HG03039 (cell line): ENCODE results near the gene AGTRAP.

ENCODE experiments used
- ATAC-seq: cut with Tn5 transposase; IDR thresholded peaks from one replicate; pipeline ENCODE4 v1.9.1; 2021; ENCODE audit warnings: mild to moderate bottlenecking, moderate library complexity; ENCODE audit not compliant: unreplicated experiment

The AGTRAP gene

DNA sequence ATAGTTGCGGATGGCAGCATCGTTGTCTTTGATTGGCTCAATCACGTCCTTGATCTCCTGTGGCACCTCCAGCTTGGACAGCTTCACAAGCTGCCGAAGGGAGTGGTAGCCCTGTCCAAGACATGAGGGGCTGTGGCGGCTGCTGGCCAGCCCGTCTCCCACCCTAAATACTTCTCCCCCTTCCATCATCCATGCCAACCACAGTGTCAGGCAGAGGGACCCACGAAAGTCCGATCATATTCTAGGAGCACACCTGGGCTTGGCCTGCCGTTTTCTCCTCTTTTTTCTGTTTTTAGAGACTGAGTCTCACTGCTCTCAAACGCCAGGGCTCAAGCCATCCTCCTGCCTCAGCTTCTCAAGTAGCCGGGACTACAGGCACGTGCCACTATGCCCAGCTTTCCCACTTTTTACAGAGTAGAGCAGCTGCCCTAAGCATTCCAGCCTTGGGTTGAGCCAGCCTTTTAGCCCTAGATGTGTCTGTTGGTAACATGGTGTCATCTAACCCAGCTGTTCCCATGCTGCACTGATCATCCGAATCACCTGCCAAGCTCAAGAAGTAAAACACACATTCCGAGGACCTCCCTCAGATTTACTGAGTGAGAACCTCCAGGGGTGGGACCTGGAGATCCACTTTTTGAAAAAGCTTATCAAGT, 59.4 kb downstream of the AGTRAP start:
- ATAC-seq = no peak

DNA sequence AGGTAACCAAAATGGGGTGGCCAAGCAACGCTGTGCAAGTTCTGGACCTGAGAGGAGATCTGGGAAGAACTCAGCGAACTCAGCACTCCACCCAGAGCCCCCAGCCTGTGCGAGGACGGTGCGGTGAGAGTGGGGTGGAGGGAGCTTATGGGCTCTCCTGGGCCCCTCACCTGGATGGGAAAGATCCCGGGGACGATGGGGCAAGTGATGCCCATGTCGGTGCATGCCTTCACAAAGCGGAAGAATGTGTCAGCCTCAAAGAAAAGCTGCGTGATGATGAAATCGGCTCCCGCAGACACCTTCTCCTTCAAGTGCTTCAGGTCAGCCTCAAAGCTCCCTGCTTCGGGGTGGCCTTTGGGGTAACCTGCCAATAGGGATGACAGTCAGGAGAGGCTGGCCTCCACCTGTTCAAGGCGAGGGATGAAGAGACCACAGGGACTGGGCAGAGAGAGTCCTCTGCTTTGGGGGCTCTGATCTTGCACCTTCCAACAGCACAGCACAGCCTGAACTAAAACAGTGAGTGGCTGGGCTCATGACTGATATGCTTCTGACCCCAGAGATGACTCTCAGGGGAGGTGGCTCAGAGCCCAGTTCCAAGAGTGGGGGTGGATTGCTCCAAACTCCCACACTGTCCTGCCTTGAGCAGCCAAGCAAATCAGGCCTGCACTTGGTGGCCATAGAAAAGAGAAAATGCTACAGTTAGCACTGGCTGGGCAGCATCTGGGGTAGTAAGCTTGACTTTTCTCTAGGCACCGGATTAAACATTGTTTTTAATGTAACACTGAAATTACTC, 60.3 kb downstream of the AGTRAP start:
- ATAC-seq = no peak

DNA sequence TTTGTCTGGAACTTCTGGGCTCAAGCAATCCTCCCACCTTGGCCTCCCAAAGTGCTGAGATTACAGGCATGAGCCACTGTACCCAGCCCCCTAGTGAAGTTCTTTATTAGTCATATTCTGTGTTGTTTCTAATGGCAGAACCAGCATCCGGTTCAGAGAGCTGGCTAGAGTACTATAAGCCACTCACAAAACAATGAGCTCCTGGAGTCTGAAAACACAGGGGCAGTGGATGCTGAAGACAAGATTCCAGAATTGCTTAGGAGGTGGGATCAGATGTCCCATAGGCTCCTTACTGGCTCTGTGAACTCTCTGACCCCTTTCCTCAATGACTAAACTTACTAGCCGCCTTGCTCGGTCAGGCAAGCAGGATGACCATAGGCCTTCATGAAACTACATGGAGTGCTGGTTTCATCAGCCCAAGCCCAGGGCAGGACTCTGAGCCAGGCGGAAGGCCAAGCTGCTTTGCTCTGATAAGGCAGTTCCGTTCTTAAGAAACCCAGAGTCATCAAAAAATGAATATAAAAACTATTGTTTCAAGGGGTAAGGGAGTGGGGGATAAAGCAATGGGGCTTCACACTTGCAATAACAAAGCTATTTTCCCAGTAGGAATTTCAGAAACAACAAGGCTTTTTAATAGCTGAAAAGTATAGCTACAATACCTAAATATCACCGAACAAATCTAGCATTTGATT, 61.7 kb downstream of the AGTRAP start:
- no peak for ATAC-seq

DNA sequence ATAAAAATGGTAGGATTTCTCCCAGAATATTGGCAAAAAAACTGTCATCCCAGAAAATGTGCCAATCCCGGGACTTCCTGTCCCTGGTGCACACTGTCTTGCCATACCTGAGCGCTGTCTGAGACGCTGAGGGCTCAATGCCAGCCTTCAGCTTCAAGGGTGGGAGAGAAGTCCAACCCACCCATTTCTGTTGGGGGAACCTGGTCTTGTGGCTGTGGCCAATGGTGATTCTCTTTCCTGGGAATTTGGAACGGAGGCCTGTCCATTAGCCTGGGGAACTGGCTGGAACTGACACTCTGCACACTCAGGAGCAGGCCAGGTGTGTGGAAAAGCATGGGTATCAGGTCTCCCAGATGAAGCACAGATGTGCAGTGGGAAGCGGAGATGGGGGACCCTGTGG, 63.2 kb downstream of the AGTRAP start:
- ATAC-seq = no peak

DNA sequence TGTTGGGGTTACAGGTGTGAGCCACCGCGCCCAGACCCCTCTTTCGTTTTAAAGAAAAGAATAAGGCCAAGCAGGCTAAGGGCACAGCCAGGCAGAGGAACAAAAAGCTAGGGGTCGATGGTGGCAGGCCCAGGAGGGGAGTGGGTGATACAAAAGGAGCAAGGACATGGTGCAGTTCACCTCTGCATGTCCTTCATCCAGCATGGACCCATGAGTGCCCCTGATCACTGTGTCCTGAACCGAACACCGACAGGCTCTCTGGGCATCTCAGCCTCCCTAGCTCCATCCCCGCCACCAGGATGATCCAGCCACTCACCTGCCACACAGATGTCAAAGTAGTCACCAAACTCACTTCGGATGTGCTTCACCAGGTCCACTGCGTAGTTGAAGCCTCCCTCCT, 64.0 kb downstream of the AGTRAP start:
- ATAC-seq = no peak

DNA sequence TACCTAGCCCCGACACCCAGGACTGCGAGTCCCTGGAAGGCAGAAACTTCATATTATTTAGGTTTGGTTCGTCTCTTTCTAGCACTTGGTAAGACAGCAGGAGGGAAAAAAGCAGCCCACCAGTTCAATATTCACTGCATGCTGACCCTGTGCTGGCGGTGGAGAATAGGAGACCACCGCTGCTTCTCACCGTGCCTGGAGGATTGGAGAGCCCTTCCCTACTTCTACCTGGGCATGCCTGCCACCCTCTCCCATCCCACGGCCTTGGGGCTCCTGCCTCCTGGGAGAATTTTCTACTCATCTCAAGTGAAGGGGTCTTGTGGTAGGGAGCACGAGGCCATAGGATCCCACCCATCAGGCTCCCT, 64.4 kb downstream of the AGTRAP start:
- ATAC-seq = no peak
